GM23338 (cell line): ENCODE results near the gene AFAP1. TPM values are rescaled to one million over a fixed set of nuclear protein-coding genes. Genes with fewer than 3 reads are reported as not detected.

ENCODE experiments used
- ATAC-seq: fragments of 200-7000 bp; cut with Tn5 transposase; 3 replicates; pipeline ENCODE4 v1.9.1; 2020
- DNase-seq: peaks from one replicate; pipeline ENCODE4 v3.0.0-alpha.2; 2015; ENCODE audit warnings: low spot score
- H2AFZ ChIP-seq: fragments of 200-600 bp; sonication (generic); 2 replicates; pipeline ENCODE4 v1.8.0; 2016; ENCODE audit warnings: antibody characterized with exemption, mild to moderate bottlenecking, moderate library complexity
- H3F3A ChIP-seq: fragments of 200-600 bp; sonication (generic); replicated peaks from 2 replicates; pipeline ENCODE4 v1.8.0; 2017; ENCODE audit warnings: antibody characterized with exemption, mixed run types, low read depth
- H3K27ac ChIP-seq: fragments of 200-600 bp; sonication (generic); 2 replicates; pipeline ENCODE4 v1.6.1; 2016; ENCODE audit warnings: low read depth
- H3K27me3 ChIP-seq: fragments of 200-600 bp; sonication (generic); 2 replicates; pipeline ENCODE4 v1.8.0; 2016; ENCODE audit warnings: mild to moderate bottlenecking, mixed run types, moderate library complexity; ENCODE audit not compliant: insufficient read depth
- H3K36me3 ChIP-seq: fragments of 200-600 bp; sonication (generic); 2 replicates; pipeline ENCODE4 v1.8.0; 2016; ENCODE audit warnings: mild to moderate bottlenecking; ENCODE audit not compliant: insufficient read depth
- H3K4me1 ChIP-seq: fragments of 200-600 bp; sonication (generic); 2 replicates; pipeline ENCODE4 v1.8.0; 2016; ENCODE audit warnings: mild to moderate bottlenecking, moderate library complexity; ENCODE audit not compliant: insufficient read depth
- H3K4me2 ChIP-seq: fragments of 200-600 bp; sonication (generic); 2 replicates; pipeline ENCODE4 v1.7.1; 2017; ENCODE audit warnings: mixed run types
- H3K4me3 ChIP-seq: fragments of 200-600 bp; sonication (generic); 2 replicates; pipeline ENCODE4 v1.6.1; 2016; ENCODE audit warnings: mixed run types
- H3K79me2 ChIP-seq: fragments of 200-600 bp; sonication (generic); replicated peaks from 2 replicates; pipeline ENCODE4 v1.8.0; 2017; ENCODE audit warnings: mild to moderate bottlenecking; ENCODE audit not compliant: insufficient read depth
- H3K9me2 ChIP-seq: fragments of 200-600 bp; sonication (generic); 2 replicates; pipeline ENCODE4 v1.8.0; 2017; ENCODE audit not compliant: insufficient read depth
- H4K20me1 ChIP-seq: fragments of 200-600 bp; sonication (generic); replicated peaks from 2 replicates; pipeline ENCODE4 v1.8.0; 2017; ENCODE audit warnings: mild to moderate bottlenecking; ENCODE audit not compliant: insufficient read depth
- H3K27ac Mint-ChIP-seq: 2 replicates; pipeline ENCODE4 v1.8.0; 2020; ENCODE audit warnings: inconsistent platforms, mild to moderate bottlenecking, moderate library complexity, mixed read lengths
- H3K27me3 Mint-ChIP-seq: 3 replicates; pipeline ENCODE4 v1.8.0; 2022; ENCODE audit warnings: low read depth, mild to moderate bottlenecking, moderate library complexity, mixed read lengths, inconsistent platforms; ENCODE audit not compliant: insufficient read depth, poor library complexity
- H3K36me3 Mint-ChIP-seq: 3 replicates; pipeline ENCODE4 v1.8.0; 2021; ENCODE audit warnings: low read depth, mild to moderate bottlenecking, inconsistent platforms, moderate library complexity, mixed read lengths
- H3K4me1 Mint-ChIP-seq: 3 replicates; pipeline ENCODE4 v1.8.0; 2020; ENCODE audit warnings: mild to moderate bottlenecking, inconsistent platforms, mixed read lengths
- H3K4me3 Mint-ChIP-seq: 3 replicates; pipeline ENCODE4 v1.8.0; 2021; ENCODE audit warnings: moderate library complexity, mild to moderate bottlenecking, inconsistent platforms, mixed read lengths
- H3K9me3 Mint-ChIP-seq: 3 replicates; pipeline ENCODE4 v1.8.0; 2020; ENCODE audit warnings: moderate library complexity, mild to moderate bottlenecking, inconsistent platforms, mixed read lengths
- CREB1 ChIP-seq: fragments of 250-450 bp; sonication (Bioruptor Pico); IDR thresholded peaks from 2 replicates; pipeline ENCODE4 v1.5.0; 2020; ENCODE audit warnings: low read depth, mild to moderate bottlenecking, moderate library complexity
- JUNB ChIP-seq: IDR thresholded peaks from one replicate; pipeline ENCODE4 v1.6.1; 2016; ENCODE audit warnings: antibody characterized with exemption; ENCODE audit not compliant: unreplicated experiment
- NANOG ChIP-seq: IDR thresholded peaks from 2 replicates; pipeline ENCODE4 v1.6.1; 2016; ENCODE audit warnings: antibody characterized with exemption, borderline replicate concordance
- STAT1 ChIP-seq: IDR thresholded peaks from one replicate; pipeline ENCODE4 v1.6.1; 2016; ENCODE audit warnings: antibody characterized with exemption; ENCODE audit not compliant: unreplicated experiment
- ZNF114 ChIP-seq: fragments of 250-450 bp; sonication (Bioruptor Pico); IDR thresholded peaks from 2 replicates; pipeline ENCODE4 v1.5.0; 2020; ENCODE audit warnings: mild to moderate bottlenecking, moderate library complexity
- ZNF331 ChIP-seq: fragments of 250-450 bp; sonication (Bioruptor Pico); IDR thresholded peaks from 2 replicates; pipeline ENCODE4 v1.5.0; 2020; ENCODE audit warnings: low read depth, mild to moderate bottlenecking, moderate library complexity
- polyA plus RNA-seq: library from polyadenylated mRNA; unstranded; fragments of >200 nt; fragmentation: Nextera tagmentation; extraction: Ambion mirVana; gene quantifications from 2 replicates; pipeline ENCODE4 v1.2.1, GENCODE V29; 2016
- total RNA-seq: library from RNA; depleted of rRNA; stranded (reverse); fragments of >200 nt; shearing (Covaris generic); gene quantifications from 2 replicates; pipeline ENCODE4 v1.2.3, GENCODE V29; 2014
- TF ChIP-seq, protein P1 (sequence below): fragments of 250-450 bp; sonication (Bioruptor Pico); IDR thresholded peaks from 2 replicates; pipeline ENCODE4 v1.5.0; 2020; ENCODE audit warnings: mild to moderate bottlenecking, moderate library complexity
- TF ChIP-seq, protein P2 (sequence below), 2 experiments: fragments of 200-600 bp in 1 of 2; sonication (generic) in 1 of 2; conservative IDR thresholded peaks; 2 replicates each; pipeline versions ENCODE4 v1.5.1 to v1.6.1; 2016 to 2017; ENCODE audit warnings: antibody characterized with exemption in 2 of 2, low read depth in 2 of 2, mild to moderate bottlenecking in 2 of 2, moderate library complexity in 1 of 2
- TF ChIP-seq, protein P3 (sequence below): IDR thresholded peaks from 2 replicates; pipeline ENCODE4 v1.6.1; 2016; ENCODE audit warnings: antibody characterized with exemption
- TF ChIP-seq, protein P4 (sequence below): IDR thresholded peaks from one replicate; pipeline ENCODE4 v1.6.1; 2018; ENCODE audit warnings: antibody characterized with exemption; ENCODE audit not compliant: unreplicated experiment

The AFAP1 gene
- total and polyA plus RNA-seq, 2 experiments from 2014 or later, result 6.5 to 21.5 TPM

DNA sequence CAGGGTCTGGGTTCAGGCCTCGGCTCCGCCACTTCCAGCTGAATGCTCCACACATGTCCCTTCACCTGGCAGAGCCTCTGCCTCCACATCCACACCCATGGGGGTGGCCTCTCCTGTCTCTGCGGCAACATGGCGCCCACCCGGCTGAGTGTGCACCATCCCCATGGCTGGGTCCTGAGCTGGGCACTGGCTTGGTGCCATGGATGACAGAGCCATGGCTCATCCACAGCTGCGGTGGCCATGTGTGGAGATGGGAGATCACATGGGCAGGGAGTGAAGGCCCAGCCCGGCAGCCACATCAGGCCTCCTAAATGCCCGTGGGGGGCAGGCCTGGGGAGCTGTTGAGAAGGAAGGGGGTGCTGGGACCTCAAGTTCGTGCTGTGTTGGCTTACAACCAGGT lies 213.7 kb downstream of the AFAP1 start (continued):
- TF ChIP-seq ZNF114, result no peak
- TF ChIP-seq, protein P1, sequence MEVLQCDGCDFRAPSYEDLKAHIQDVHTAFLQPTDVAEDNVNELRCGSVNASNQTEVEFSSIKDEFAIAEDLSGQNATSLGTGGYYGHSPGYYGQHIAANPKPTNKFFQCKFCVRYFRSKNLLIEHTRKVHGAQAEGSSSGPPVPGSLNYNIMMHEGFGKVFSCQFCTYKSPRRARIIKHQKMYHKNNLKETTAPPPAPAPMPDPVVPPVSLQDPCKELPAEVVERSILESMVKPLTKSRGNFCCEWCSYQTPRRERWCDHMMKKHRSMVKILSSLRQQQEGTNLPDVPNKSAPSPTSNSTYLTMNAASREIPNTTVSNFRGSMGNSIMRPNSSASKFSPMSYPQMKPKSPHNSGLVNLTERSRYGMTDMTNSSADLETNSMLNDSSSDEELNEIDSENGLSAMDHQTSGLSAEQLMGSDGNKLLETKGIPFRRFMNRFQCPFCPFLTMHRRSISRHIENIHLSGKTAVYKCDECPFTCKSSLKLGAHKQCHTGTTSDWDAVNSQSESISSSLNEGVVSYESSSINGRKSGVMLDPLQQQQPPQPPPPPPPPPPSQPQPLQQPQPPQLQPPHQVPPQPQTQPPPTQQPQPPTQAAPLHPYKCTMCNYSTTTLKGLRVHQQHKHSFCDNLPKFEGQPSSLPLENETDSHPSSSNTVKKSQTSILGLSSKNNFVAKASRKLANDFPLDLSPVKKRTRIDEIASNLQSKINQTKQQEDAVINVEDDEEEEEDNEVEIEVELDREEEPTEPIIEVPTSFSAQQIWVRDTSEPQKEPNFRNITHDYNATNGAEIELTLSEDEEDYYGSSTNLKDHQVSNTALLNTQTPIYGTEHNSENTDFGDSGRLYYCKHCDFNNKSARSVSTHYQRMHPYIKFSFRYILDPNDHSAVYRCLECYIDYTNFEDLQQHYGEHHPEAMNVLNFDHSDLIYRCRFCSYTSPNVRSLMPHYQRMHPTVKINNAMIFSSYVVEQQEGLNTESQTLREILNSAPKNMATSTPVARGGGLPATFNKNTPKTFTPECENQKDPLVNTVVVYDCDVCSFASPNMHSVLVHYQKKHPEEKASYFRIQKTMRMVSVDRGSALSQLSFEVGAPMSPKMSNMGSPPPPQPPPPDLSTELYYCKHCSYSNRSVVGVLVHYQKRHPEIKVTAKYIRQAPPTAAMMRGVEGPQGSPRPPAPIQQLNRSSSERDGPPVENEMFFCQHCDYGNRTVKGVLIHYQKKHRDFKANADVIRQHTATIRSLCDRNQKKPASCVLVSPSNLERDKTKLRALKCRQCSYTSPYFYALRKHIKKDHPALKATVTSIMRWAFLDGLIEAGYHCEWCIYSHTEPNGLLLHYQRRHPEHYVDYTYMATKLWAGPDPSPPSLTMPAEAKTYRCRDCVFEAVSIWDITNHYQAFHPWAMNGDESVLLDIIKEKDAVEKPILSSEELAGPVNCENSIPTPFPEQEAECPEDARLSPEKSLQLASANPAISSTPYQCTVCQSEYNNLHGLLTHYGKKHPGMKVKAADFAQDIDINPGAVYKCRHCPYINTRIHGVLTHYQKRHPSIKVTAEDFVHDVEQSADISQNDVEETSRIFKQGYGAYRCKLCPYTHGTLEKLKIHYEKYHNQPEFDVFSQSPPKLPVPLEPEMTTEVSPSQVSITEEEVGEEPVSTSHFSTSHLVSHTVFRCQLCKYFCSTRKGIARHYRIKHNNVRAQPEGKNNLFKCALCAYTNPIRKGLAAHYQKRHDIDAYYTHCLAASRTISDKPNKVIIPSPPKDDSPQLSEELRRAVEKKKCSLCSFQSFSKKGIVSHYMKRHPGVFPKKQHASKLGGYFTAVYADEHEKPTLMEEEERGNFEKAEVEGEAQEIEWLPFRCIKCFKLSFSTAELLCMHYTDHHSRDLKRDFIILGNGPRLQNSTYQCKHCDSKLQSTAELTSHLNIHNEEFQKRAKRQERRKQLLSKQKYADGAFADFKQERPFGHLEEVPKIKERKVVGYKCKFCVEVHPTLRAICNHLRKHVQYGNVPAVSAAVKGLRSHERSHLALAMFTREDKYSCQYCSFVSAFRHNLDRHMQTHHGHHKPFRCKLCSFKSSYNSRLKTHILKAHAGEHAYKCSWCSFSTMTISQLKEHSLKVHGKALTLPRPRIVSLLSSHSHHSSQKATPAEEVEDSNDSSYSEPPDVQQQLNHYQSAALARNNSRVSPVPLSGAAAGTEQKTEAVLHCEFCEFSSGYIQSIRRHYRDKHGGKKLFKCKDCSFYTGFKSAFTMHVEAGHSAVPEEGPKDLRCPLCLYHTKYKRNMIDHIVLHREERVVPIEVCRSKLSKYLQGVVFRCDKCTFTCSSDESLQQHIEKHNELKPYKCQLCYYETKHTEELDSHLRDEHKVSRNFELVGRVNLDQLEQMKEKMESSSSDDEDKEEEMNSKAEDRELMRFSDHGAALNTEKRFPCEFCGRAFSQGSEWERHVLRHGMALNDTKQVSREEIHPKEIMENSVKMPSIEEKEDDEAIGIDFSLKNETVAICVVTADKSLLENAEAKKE (CRISPR knock-in tag), result no peak

DNA sequence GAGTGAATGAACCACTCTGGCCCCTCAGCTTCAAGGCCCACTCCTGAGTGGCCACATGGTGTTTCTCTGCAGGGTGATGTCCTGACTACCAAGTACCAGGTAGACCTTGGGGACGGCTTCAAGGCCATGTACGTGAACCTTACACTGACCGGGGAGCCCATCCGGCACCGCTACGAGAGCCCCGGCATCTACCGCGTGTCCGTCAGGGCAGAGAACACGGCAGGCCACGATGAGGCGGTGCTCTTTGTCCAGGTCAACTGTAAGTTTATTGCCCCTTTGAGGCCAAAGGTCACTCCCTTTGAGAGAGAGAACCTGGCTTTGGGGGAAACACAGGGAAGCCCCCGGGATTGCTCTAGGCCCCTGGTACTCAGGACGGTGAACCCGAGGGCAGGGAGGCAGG lies 216.0 kb downstream of the AFAP1 start:
- H3K27me3 Mint-ChIP-seq, result peaks cover 8% of the 10 kb centered on the region
- H3F3A ChIP-seq, result no peaks in the 10 kb centered on the region
- no peaks in the 10 kb centered on the region for H3K4me1 ChIP-seq
- H2AFZ ChIP-seq, result no peak overlapping the region
- H3K27me3 ChIP-seq, result no peaks in the 10 kb centered on the region
- no peaks in the 10 kb centered on the region for H3K4me1 Mint-ChIP-seq
- H3K79me2 ChIP-seq, result no peaks in the 10 kb centered on the region
- no peak overlapping the region for H3K4me2 ChIP-seq
- no peak overlapping the region for H3K4me3 Mint-ChIP-seq
- H3K27ac Mint-ChIP-seq, result no peak overlapping the region
- H3K9me3 Mint-ChIP-seq, result 0 out of 3 replicates have a peak, but pooled peaks cover 3% of the 10 kb centered on the region
- H3K4me3 ChIP-seq, result no peak overlapping the region
- H3K27ac ChIP-seq, result no peak overlapping the region
- no peak for DNase-seq
- H4K20me1 ChIP-seq, result no peaks in the 10 kb centered on the region
- ATAC-seq, result no peak
- no peaks in the 10 kb centered on the region for H3K36me3 Mint-ChIP-seq
- H3K36me3 ChIP-seq, result no peaks in the 10 kb centered on the region
- H3K9me2 ChIP-seq, result no peaks in the 10 kb centered on the region
- TF ChIP-seq, protein P2, sequence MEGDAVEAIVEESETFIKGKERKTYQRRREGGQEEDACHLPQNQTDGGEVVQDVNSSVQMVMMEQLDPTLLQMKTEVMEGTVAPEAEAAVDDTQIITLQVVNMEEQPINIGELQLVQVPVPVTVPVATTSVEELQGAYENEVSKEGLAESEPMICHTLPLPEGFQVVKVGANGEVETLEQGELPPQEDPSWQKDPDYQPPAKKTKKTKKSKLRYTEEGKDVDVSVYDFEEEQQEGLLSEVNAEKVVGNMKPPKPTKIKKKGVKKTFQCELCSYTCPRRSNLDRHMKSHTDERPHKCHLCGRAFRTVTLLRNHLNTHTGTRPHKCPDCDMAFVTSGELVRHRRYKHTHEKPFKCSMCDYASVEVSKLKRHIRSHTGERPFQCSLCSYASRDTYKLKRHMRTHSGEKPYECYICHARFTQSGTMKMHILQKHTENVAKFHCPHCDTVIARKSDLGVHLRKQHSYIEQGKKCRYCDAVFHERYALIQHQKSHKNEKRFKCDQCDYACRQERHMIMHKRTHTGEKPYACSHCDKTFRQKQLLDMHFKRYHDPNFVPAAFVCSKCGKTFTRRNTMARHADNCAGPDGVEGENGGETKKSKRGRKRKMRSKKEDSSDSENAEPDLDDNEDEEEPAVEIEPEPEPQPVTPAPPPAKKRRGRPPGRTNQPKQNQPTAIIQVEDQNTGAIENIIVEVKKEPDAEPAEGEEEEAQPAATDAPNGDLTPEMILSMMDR (conservative IDR thresholded peaks at IDR 0.05; ENCODE audit: low read depth in 2 of 2), result no peak
- TF ChIP-seq CREB1 (CRISPR knock-in tag), result no peak
- TF ChIP-seq NANOG, result no peak
- no peak for TF ChIP-seq JUNB
- TF ChIP-seq, protein P3, sequence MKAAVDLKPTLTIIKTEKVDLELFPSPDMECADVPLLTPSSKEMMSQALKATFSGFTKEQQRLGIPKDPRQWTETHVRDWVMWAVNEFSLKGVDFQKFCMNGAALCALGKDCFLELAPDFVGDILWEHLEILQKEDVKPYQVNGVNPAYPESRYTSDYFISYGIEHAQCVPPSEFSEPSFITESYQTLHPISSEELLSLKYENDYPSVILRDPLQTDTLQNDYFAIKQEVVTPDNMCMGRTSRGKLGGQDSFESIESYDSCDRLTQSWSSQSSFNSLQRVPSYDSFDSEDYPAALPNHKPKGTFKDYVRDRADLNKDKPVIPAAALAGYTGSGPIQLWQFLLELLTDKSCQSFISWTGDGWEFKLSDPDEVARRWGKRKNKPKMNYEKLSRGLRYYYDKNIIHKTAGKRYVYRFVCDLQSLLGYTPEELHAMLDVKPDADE, result no peak
- TF ChIP-seq ZNF331 (CRISPR knock-in tag), result no peak
- TF ChIP-seq ZNF114, result no peak
- no peak for TF ChIP-seq STAT1
- TF ChIP-seq, protein P4, sequence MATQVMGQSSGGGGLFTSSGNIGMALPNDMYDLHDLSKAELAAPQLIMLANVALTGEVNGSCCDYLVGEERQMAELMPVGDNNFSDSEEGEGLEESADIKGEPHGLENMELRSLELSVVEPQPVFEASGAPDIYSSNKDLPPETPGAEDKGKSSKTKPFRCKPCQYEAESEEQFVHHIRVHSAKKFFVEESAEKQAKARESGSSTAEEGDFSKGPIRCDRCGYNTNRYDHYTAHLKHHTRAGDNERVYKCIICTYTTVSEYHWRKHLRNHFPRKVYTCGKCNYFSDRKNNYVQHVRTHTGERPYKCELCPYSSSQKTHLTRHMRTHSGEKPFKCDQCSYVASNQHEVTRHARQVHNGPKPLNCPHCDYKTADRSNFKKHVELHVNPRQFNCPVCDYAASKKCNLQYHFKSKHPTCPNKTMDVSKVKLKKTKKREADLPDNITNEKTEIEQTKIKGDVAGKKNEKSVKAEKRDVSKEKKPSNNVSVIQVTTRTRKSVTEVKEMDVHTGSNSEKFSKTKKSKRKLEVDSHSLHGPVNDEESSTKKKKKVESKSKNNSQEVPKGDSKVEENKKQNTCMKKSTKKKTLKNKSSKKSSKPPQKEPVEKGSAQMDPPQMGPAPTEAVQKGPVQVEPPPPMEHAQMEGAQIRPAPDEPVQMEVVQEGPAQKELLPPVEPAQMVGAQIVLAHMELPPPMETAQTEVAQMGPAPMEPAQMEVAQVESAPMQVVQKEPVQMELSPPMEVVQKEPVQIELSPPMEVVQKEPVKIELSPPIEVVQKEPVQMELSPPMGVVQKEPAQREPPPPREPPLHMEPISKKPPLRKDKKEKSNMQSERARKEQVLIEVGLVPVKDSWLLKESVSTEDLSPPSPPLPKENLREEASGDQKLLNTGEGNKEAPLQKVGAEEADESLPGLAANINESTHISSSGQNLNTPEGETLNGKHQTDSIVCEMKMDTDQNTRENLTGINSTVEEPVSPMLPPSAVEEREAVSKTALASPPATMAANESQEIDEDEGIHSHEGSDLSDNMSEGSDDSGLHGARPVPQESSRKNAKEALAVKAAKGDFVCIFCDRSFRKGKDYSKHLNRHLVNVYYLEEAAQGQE, result no peak
